Smooth muscle cell of the pulmonary artery (primary cell): Measurements from ENCODE around the gene CHST12. TPM values are rescaled to one million over a fixed set of nuclear protein-coding genes. Genes with fewer than 3 reads are reported as not detected.

Experiments used
- total RNA-seq: library from RNA; depleted of rRNA; stranded (reverse); fragments of >200 nt; gene quantifications from 2 replicates; pipeline ENCODE4 v1.2.3, GENCODE V29; 2014

Gene CHST12
- total RNA-seq: 11.3 and 13.1 TPM in 2 replicates

GRCh38 chr7:2403014-2403717 lies at the start of gene CHST12:
Gene CHST12 (plus strand): TSS chr7:2403611. CDS start chr7:2432640, 29,029 bp downstream.

DNA sequence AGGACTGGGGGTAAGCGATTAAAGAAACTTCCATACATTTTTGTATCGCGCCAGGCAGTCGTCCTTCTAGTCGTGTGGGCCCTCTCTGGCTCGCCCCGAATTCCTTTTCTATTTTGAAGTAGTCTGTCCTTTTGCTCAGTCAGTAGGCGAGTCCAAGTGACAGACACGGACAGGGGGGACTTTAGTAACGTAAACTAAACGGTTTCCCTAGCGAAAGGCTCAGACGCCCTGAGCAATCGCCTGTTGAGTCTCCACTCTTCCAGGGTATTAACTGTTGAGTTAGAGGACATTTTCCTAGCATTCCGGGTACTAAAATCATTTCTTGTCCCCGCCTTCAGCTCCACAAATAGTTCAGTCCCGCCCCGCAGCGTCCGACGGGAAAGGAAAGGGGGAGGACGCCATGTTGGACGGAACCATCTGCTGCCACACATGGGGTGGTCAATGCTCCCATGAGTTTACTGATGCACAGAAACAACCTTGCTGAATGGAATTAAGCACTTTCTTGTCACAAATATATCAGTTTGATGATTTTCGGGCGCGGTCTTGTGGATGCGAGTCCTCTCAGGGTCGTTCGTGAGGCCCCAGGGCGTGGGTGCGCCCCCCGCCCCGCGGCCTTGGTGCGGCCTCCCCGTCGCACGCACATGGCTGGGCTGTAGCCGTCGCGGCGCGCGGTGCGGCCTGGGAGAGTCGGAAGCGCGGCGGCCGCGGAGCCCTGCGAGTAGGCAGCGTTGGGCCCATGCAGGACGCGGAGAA lies 49.0 kb upstream of the CHST12 start, which contains the start of gene EIF3B:
Gene EIF3B, plus strand, starts transcription at position 642 of the 753 bp plus-strand sequence. Its CDS starts 95 bp downstream, at position 737.

DNA sequence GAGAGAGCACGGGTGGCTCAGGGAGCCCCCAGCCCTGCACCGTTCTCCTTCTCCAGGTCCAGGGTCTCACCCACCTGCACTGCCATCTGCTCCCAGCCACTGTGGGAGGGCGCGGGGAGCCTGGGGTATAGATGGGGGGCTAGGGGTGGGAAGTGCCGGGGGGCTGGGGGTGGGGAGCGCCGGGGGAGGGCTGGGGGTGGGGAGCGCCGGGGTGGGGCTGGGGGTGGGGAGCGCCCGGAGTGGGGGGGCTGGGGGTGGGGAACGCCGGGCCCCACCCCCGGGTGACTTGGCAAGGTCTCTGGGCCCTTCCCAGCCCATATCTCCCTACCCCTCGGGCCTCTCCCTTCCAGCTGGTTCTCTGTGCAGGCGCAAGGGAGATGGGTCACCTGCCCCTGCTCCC lies 72.9 kb downstream of the CHST12 start, which contains the start of gene GRIFIN:
Gene GRIFIN, minus strand, starts transcription at position 101 of the 400 bp plus-strand sequence. Its CDS starts 15 bp downstream, at position 86.

Other genes starting within 250 kb of the CHST12 start
- gene MAD1L1, start 170.7 kb upstream of the CHST12 start, total RNA-seq: 35.6 and 38.5 TPM in 2 replicates
- gene MRM2, start 161.4 kb upstream of the CHST12 start, total RNA-seq: 13.0 and 13.5 TPM in 2 replicates
- gene NUDT1, start 161.4 kb upstream of the CHST12 start, total RNA-seq: 8.3 and 16.7 TPM in 2 replicates
- 17.7 and 34.8 TPM in 2 replicates for gene SNX8, start 89.2 kb upstream of the CHST12 start, total RNA-seq
- 150 and 189 TPM in 2 replicates for gene EIF3B, start 48.8 kb upstream of the CHST12 start, total RNA-seq
- not detected in 2 replicates for gene GRIFIN, start 72.8 kb downstream of the CHST12 start, total RNA-seq
- gene LFNG, start 116.2 kb downstream of the CHST12 start, total RNA-seq: 1.6 and 19.7 TPM in 2 replicates
- 22.8 and 31.8 TPM in 2 replicates for gene BRAT1, start 151.9 kb downstream of the CHST12 start, total RNA-seq
- 9.6 and 12.9 TPM in 2 replicates for gene IQCE, start 155.4 kb downstream of the CHST12 start, total RNA-seq
- gene TTYH3, start 228.4 kb downstream of the CHST12 start, total RNA-seq: 37.3 and 76.9 TPM in 2 replicates